ENCODE measurements around the gene SYT2. TPM values are rescaled to one million over a fixed set of nuclear protein-coding genes. Genes with fewer than 3 reads are reported as not detected.

Gene SYT2
- total RNA-seq, 4 donors from 2014 or later: 0.19 TPM; not detected in 3

DNA sequence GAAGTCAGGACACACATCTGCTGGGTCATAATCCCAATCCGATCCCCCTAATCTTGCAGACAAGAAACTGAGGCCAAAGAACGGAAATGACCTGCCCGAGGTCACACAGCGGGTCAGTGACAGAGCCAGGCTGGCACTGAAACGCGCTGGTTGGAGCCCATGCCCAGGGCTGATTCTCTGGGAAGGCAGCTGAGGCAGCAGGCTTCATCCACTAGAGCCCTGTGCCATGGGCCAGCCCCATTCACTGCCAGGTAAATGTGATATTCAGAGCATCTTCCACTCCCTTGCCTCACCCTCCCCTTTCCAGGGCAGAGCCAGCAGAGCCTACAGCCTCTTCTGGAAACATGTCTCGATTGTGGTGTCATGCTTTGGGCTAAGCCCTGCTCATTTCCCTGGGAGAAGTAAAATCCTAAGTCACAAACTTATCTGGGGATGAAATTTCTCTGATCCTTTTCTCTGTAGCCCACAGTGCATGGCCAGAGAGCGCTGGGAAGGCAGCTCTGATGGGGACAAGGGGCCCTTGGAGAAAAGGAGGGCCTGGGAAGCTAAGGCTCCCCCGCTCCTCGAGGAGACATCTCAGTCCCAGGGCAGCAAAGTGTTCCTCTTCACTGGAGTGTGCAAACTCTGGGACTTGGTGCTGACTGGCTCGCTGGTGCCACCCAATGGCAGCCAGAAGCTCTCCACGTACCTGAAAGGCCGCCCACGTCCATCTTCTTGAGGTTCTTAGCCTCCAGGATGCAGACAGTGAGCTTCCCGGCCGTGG, 110.4 kb downstream of the SYT2 start:
- no peak for TF ChIP-seq CTCF (IDR thresholded peaks at IDR 0.05; ENCODE audit: low read depth)

DNA sequence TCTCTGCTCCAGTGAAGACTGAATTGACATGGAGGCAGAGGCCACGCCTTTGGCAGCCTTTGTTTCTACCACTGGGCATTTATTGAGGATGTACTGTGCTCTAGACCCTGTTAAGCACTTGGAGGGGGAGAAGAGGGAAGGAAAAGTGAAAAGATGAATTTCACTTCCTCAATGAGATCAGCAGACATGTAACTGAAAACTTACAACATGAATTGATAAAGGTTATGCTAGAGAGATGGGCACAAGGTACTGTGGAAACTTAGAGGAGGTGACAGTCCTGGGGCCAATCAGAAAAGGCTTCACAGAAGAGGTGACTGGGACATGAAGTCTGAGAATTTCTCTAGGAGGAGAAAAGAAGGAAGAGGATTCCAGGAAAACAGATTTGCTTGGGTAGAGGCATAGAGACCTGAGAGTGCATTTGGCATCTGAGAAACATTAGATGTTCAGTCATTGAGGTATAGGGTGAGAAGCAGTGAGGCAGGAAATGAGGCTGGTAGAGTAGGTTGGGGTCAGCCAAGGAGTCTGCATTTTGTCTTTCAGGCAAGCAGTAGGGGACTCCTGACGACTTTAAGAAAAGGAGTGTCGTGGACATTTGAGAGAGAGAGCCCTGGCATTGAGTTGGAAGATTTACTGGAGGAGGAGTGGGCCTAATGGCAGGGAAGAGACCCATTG, 113.0 kb downstream of the SYT2 start:
- TF ChIP-seq CTCF (IDR thresholded peaks at IDR 0.05; ENCODE audit: low read depth): no peak

DNA sequence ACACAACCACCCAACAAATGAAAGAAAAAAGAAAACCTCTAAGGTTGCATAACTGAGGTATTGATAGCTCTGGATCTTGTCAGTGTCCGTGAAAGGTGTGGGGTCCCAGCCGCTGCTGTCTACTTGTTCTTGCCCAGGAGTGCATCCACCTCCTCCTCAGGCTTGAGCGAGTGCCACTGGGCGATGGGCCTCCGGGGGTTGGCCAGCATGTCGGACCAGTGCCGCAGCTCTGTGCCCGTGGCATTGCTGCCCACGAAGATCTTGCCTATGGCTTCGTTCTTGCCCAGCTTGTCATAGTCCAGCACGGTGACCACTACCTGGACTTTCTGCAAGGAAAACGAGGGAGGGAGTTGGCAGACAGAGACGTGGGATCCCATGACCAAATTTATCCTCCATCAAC, 113.6 kb downstream of the SYT2 start:
- no peak for TF ChIP-seq CTCF (IDR thresholded peaks at IDR 0.05; ENCODE audit: low read depth)

DNA sequence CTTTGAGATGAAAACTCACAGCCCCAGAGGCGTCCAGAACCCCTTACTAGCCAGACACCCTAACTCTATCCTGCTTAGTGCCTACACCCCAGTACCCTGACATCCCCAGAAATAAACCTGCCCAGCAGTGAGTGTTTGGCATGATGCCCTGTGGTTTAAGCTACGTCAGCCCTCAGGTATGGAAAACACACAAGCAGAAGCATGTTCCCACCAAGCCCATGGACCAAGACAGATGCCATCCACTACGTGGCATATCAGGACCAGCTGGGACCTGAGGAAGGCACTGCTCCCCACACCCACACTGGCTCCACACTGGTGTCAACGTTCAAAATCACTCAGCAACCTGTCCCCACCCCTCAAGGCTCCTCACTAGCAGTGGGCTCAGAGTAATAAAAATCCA, 116.4 kb downstream of the SYT2 start:
- TF ChIP-seq CTCF (IDR thresholded peaks at IDR 0.05; ENCODE audit: low read depth): no peak

DNA sequence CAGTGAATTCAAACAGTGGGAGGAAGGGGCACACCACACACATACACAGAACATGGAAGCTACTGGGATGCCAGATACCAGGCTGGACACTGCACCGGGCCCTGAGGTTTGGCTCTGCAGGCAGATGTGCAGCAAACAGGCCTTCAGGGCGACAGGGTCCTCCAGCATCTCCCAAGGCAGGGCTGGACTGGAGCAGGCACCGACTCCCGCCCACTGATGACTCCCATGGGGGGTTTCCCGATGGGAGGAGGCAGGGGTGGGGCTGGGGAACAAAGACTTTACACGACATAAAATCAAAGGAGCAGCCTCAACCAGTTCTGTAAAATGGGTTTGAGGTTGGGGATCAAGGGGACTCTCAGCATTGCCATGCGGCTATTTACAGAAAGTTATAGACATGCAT, 118.1 kb downstream of the SYT2 start:
- no peak for TF ChIP-seq CTCF (IDR thresholded peaks at IDR 0.05; ENCODE audit: low read depth)

DNA sequence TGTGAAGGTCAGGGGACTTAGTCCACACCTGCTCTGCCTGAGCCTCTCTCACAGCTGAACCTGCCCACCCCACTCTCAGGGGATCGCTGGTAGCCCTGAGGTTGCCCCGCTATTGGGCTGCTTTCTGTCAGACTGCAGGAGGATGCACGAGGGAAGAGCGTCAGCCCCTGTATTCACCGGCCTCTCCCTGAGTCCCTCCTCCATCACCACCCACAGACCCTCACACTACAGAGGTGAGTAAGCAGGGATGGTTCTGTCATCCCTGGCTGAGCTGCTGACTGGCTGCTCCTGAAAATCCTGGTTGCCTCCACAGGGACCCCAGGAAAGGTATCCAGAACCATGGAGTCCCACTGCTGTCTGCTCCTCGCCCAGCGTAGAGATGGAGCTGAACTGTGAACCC, 118.7 kb downstream of the SYT2 start:
- TF ChIP-seq CTCF (IDR thresholded peaks at IDR 0.05; ENCODE audit: low read depth): no peak

DNA sequence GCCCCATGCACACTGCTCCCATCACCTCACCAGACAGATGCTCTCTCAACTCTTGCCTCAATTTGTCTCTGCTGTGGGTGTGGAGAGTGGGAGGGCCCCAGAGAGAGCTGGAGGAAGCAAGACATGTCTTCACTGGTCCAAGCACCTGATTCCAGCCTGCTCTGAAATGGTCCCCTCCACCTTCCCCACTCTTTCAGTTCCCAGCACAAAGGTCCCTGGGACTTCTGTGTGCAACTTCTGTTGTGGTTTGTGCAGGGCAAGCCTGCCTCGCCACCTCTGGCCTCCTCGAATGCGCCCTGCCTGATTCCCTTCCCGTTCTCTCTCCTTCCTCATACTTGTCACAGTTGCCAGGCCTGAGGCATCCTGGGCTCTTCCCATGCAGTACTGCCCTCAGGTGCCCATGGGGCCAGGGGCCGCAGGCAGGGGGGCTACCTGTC, 119.3 kb downstream of the SYT2 start:
- no peak for TF ChIP-seq CTCF (IDR thresholded peaks at IDR 0.05; ENCODE audit: low read depth)

All from subcutaneous adipose tissue (tissue), 4 donors.